ENCODE data around the gene GFM2. TPM values are rescaled to one million over a fixed set of nuclear protein-coding genes. Genes with fewer than 3 reads are reported as not detected.
"Not testable (repeated sequence)": the region's sequence is repeated elsewhere in the genome, so short reads cannot be mapped to it uniquely, and the experiment has no call there.

GFM2 gene
- total RNA-seq, 1 donor from 2014 or later = 61.0 TPM

- DNase-seq = no peak
Observed at GRCh38 chr5:74693191-74693590, 73.7 kb downstream of the GFM2 start.

GRCh38 chr5:74686962-74687751 is 79.8 kb downstream of the GFM2 start:
- no peak for DNase-seq

- no peak for DNase-seq
Observed at GRCh38 chr5:74685979-74686631, 80.8 kb downstream of the GFM2 start.

- peak; percentile 80 for DNase-seq
Observed at GRCh38 chr5:74684900-74685851, 81.7 kb downstream of the GFM2 start, which contains the start of gene HEXB. HEXB (plus strand) TSS chr5:74685233; CDS start chr5:74685261, 28 bp downstream.

- no peak for DNase-seq
Observed at GRCh38 chr5:74679966-74680365, 87.0 kb downstream of the GFM2 start.

GRCh38 chr5:74679300-74679699 is 87.6 kb downstream of the GFM2 start:
- not testable (repeated sequence) for DNase-seq

- not testable (repeated sequence) for DNase-seq
Observed at GRCh38 chr5:74678123-74678522, 88.8 kb downstream of the GFM2 start.

GRCh38 chr5:74676466-74676865 is 90.5 kb downstream of the GFM2 start:
- DNase-seq = not testable (repeated sequence)

- peak; percentile 69 for DNase-seq
Observed at GRCh38 chr5:74673011-74673790, 93.7 kb downstream of the GFM2 start.

- no peak for DNase-seq
Observed at GRCh38 chr5:74672215-74672877, 94.6 kb downstream of the GFM2 start.

Small RNAs within 50 kb of the gene (small RNA-seq; reads per million reads assigned to genes)
- gene RNU6-658P = not detected

Other genes with a start within 250 kb of the GFM2 start
- 1,378 TPM for gene ENC1, start 126.4 kb downstream of the GFM2 start, total RNA-seq
- 22.5 TPM for gene HEXB, start 81.9 kb downstream of the GFM2 start, total RNA-seq
- gene NSA2, start 132 bp upstream of the GFM2 start, total RNA-seq = 56.3 TPM
- gene FAM169A, start 99.3 kb upstream of the GFM2 start, total RNA-seq = 90.6 TPM